Measurements from ENCODE around the gene DPY30.

GRCh38 chr2:32061973-32062861 is 22.6 kb upstream of the DPY30 start:
- TF ChIP-seq POLR2A (IDR thresholded peaks at IDR 0.05) (no peak), POLR2AphosphoS5 (IDR thresholded peaks at IDR 0.05) (no peak)
